NCI-H1930 (cell line): Measurements from ENCODE around the gene SUN3.
"Not testable (repeated sequence)": the region's sequence is repeated elsewhere in the genome, so short reads cannot be mapped to it uniquely, and the experiment has no call there.

Source experiments
- DNase-seq, 2 experiments: peaks; one replicate each; lab custom pipeline; 2025; lab: John Stamatoyannopoulos, UW

The SUN3 gene

DNA sequence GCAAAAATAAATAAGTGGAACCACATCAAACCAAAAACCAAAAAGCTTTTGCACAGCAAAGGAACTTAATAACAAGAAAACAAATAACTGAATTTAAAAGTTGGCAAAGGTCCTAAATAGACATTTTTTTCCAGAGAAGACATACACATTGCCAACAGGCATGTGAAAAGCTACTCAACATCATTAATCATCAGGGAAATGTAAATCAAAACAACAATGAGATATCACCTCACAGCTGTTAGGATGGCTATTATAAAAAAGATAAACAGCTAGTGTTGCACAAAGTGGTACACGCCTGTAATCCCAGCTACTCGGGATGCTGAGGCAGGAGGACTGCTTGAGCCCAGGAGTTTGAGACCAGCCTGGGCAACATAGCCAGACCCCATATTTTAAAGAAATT is 2.2 kb upstream of the SUN3 start:
- DNase-seq = no peak

DNA sequence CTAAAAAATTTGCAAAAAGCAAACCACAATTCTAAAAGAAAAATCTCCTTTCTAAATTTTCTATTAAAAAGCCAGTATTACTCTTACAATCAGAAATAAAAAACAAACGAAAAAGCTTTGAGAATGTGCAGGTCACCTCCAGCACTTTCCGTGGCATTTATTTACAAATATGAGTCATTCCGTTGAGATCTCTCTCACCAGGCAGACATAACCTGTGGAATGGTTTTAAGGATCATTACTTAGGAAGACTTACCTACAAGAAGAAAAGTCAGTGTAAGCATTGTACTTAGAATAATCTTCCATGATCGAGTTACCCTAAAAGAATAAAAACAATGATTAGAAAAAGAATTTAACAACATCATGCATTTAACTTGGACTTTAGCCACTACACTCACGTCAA is 3.3 kb downstream of the SUN3 start:
- DNase-seq = no peak

DNA sequence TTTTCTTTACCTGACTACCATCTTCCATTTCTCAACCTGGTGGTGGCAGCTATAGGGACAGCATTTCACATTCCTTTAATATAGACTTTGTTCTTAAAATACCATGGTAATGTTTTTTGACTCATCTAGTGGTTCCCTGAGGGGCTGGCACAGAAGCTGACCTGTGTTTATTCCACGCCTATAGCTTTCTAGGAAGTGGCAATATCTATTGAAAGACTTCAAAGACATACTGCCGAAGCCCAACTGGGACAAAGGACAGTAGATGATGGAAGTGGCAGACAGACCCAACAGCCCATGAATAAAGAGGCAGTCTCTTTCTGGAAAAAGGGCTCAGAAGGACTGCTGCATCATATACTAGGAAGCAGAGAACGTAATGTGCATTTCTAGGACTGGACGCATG is 11.2 kb downstream of the SUN3 start:
- no peak for DNase-seq

DNA sequence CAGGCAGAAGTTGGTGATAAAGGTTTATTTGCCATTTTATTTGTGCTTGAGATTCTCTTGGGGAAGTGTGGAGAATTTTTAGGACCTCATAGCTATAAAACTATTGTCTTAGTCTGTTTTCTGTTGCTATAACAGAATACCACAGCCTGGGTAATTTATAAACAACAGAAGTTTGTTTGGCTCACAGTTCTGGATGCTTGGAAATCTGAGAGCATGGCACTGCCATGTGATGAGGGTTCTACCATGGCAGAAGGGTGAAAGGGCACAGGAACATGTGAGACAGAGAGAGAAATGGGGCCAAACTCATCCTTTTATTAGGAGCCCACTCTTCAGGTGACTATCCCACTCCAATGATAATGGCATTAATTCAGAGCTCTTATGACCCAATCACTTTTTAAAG is 12.3 kb downstream of the SUN3 start:
- no peak for DNase-seq

DNA sequence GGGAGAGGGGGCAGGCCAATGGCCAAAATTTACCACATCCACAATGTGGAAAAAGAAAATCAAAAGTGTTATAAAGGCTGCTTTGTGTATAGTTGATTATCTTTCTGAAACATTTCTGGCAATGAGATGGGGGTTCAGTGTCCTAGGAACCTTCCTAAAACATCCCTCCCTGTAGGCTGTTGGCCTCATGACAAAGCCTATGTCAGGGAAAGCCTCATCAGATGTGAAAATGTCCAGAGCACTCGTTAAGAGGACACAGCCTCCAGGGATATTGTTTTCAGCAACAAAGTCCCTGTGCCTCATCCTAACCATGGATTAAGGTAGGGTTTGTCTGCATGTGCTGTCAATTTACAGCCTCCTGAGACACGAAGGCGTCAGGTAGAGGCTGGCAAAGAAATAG is 17.0 kb downstream of the SUN3 start:
- DNase-seq = no peak

DNA sequence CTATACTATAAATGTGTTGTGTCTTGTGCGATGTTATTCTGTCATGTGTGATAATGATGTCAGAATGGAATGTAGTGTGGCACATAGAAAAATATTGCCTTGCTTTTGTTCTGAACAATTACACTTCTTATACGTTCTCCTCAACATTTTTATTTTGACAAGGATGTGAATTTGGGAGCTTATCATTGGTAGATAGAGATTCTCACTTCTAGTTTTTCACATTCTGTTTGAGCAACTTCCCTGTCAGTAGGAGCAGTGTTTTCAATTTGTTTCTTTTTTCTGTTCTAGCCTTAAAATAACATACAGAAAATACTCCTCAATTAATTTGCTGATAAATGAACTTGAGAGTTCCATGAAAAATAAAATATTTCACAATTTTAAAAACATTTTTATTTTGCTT is 17.6 kb downstream of the SUN3 start:
- no peak for DNase-seq

DNA sequence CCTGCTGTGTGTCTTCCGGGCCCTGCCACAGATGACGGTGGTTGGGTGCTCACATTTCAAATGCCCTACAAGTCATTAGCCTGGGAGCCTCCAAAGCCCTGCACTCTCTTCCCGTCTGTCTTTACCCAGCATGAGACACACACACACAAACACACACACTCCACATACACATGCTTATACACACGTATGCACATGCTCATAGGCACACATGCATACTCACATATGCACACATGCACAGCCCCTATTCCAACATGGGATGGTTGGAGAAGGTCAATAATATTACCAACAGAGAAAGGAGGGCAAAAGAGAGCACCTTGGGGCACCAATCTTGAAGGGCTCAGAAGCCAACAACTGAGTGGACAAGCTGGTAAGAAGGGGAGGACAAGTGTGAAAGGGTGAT is 19.0 kb downstream of the SUN3 start:
- no peak for DNase-seq

DNA sequence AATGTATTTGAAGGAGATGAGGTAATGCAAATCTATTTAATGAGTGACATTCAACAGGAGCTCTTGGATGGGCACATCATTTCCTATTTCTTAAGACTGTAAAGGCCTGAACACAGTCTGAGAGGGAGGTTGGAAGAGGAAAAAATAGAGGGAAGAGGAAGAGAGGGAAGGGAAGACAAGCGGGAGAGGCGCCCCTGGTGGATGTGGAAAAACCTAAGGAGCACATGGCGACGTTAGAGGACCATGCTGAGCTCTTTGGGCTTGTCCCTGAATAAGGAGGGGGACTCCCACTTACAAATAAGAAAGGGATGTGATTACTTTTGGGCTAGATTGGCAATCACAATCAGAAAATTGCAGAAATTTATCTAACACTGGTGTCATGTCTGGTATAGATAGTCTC is 19.6 kb downstream of the SUN3 start:
- no peak for DNase-seq

DNA sequence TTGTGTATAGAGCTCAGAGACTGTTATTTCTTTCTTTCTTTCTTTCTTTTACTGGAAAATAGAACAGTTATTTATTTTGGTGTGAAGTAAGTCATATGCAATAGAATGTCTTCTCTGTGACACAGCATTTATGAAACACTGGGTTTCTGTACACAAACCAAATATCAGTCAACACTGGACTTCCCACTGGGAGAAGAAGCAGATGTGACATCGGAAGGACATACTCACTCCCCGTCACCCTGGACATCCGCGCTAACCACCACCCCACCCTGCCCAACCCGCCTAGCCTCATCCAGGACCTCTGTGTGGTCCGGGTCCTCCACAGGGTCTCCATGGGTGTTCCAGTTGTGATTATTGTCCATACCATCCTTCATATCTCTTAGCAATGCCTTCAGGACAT is 22.0 kb downstream of the SUN3 start:
- DNase-seq = no peak

DNA sequence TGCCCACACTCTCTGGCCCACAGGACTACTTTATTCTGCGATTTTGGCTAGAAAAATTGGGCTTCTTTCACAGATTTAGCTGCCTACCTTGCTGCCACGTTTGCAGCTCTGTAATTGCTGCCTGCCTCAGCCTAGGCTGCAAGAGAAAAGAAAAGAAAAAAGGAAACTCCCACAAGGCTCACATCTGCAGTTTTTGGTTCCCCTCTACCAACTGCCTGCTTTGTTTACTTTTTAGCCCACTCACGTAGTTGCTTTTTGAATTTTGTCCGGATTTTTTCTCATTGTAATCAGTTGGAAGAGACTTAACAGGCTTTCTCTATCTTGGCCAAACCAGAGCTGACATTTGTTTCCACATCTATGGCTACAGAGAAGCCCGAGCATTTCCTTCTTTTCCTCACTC is 24.3 kb downstream of the SUN3 start:
- DNase-seq = no peak

DNA sequence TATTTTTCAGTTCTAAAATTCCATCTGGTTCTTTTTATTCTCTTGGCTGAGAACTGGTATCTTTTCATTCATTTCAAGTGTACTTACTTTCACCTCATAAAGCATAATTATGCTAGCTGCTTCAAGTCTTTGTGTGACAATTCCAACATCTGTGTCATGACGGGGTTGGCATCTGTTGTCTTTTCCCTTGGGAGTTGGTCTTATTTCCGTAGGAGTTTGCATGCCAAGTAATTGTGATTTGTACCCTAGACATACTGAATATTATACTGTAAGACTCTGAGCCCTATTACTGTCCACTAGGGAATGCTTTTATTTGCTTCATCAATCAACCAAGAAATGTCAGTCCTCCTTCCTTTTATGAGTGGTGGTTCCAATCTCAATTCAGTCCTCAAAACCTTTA is 24.9 kb downstream of the SUN3 start:
- no peak for DNase-seq

DNA sequence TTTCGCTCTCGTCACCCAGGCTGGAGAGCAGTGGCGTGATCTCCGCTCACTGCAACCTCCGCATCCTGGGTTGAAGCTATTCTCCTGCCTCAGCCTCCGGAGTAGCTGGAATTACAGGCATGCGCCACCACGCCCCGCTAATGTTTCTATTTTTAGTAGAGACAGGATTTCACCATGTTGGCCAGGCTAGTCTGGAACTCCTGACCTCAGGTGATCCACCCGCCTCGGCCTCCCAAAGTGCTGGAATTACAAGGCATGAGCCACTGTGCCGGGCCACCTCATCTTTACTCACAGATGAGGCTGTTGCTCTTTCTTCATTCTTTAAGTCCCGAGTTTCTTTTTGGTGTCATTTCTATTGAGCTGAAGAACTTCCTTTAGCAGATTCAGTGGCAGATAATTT is 28.7 kb downstream of the SUN3 start:
- DNase-seq = not testable (repeated sequence)

DNA sequence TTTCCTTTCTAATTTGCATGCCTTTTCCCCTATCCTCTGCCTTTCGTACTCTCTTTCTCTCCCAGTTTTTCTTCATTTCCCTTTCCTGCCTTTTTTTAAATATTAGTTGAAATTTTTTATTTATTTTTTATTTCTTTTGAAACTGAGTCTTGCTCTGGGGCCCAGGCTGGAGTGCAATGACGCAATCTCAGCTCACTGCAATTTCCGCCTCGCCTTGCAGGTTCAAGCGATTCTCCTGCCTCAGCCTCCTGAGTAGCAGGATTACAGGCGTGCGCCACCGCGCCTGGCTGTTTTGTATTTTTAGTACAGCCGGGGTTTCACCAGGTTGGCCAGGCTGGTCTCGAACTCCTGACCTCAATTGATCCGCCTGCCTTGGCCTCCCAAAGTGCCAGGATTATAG is 29.5 kb downstream of the SUN3 start:
- peak in 1 of 2 experiments; percentile 0 for DNase-seq

DNA sequence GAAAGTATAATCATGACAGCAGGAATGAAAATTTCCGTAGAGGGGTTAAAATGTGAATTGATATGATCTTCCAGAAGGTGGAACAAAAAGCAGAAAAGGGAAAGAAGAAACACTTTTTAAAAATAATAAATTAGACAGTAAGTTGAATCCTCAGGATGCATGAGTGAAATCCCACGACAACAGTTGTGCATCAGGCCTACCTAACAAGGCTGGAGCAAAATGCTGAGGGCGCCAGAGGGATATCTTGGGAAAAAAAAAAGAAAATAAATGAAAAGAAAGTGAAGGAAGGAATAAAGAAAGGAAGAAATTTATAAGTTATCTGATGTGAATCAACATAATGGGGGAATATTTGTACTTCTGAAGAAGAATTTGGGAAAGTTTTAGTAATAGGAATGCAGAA is 36.5 kb downstream of the SUN3 start:
- DNase-seq = no peak

DNA sequence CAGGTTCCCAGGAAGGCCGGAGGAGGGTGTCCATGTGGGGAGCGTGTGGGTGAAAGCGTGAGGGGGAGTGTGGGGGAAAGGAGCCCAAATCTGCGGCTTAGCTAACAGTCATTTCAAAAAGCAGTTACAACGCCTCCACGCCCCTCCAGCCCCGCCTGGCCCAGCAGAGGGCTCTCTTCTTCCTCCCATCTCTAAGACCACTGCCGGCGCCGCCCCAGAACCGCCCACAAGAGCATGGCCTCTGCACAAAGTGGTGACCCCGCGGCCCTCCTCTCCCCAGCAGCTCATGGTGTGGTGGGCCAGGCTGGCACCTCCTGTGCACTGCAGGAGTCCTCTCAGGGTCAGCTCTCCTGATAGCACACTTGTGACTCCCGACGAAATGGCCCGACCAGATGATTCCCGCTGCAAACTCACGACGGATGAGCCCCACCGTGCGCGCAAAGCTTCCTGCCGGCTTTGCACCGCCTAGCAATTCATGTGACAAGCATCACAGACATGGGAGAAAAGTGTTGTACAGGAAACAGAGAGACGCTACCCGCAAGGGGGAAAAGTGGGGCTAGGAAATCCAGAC is 37.1 kb downstream of the SUN3 start:
- DNase-seq = peak; percentile 80 to 85

DNA sequence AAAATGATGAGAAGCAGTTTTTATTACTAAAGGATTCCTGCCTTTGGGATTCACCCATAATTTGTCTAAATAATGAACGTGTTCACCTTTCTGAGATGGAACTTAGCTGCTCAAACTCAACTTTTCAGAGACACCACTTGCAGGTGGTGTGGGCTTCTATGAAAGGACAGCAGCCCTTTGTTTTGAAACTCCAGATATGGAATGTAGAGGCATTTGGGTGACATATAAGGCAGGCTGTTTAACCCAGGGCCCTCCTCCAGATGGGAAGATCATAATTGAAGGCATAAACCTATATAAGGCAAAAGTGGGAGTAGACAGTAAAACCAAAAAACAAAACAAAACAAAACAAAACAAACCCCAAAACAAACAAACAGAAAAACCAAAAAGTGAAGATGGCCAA is 37.6 kb downstream of the SUN3 start:
- no peak for DNase-seq

DNA sequence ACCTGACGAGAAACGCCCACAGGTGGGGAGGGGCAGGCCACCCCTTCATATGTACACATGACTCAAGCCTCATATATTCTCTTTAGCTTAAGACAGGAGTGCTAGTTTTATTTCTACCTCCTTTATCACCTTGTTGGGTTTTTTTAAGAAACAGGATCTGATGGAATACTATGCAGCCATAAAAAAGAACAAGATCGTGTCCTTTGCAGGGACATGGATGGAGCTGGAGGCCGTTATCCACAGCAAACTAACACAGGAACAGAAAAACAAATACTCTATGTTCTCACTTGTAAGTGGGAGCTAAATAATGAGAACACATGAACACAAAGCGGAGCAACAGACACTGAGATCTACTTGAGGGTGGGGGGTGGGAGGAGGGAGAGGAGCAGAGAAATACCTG is 38.3 kb downstream of the SUN3 start:
- DNase-seq = no peak

DNA sequence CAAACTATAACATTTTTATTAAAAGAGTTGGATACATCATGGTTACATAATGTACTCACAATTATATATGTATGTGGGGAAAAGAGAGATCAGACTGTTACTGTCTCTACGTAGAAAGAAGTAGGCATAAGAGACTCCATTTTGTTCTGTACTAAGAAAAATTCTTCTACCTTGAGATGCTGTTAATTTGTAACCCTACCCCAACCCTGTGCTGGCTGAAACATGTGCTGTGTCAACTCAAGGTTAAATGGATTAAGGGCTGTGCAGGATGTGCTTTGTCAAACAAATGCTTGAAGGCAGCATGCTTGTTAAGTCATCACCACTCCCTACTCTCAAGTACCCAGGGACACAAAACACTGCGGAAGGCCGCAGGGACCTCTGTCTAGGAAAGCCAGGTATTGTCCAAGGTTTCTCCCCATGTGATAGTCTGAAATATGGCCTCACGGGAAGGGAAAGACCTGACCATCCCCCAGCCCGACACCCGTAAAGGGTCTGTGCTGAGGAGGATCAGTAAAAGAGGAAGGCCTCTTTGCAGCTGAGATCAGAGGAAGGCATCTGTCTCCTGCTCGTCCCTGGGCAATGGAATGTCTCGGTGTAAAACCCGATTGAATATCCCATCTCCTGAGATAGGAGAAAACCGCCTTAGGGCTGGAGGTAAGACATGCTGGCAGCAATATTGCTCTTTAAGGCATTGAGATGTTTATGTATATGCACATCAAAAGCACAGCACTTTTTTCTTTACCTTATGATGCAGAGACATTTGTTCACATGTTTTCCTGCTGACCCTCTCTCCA is 39.1 kb downstream of the SUN3 start:
- not testable (repeated sequence) for DNase-seq

DNA sequence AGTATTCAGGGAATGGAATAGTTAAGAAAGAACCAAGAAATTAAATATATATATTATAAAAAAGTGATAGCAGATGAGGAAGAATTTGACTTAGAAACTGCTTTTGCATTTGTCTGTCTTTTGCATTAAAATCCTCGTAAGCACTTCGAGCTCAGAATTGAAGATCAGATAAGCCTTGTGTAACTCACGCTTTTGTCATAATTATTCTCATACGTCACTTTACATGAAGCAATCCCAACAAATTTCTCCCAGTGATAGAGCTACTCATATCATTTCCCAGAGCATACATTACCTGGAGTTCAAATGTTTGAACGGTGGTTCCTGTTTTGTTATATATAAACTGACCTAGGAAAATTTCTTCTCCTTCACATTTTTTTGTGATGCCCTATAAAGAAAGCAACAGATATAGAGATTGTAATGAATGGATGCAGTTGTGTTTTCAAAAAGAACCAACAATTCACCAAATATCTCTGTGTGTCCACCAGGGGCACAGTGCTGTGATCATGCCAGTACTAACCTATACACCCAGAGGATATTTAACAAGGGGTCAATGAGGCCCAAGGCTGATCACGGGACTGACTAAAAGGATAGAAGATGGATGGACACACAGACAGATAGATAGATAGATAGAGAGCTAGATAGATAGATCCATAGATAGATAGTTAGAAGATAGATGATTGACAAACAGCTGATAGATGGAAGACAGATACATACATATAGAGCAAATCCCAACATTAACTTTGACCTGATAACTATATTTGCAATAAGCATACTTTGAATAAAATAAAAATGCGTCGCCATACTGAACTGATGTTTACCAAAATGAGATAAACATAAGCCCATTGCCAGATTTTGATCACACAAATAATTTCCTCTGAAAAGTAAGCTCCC is 40.2 kb downstream of the SUN3 start:
- no peak for DNase-seq

DNA sequence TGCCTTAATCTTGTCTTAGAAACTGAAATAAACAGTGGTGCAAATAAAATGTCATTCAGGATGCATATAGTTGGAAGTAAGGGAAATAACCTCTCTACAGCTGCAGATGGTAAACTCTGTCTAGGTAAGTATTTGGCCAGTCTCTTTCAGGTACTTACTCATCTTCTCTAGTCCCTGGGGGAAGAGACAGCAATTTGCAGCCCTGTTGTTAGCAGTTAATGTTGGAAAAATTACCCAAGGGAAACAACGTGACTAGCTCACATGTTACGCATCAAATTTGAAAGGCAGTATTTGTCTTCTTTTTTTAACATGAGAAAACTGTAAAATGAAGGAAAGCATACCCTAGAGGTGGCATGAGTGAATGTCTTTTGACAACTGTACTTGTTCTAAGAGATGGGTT is 46.3 kb downstream of the SUN3 start:
- peak; percentile 31 to 81 for DNase-seq

DNA sequence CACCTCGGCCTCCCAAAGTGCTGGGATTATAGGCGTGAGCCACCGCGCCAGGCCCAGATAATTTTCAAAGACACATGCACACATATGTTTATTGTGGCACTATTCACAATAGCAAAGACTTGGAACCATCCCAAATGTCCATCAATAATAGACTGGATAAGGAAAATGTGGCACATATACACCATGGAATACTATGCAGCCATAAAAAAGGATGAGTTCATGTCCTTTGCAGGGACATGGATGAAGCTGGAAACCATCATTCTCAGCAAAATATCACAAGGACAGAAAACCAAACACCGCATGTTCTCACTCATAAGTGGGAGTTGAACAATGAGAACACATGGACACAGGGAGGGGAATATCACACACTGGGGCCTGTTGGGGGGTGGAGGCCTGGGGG is 48.3 kb downstream of the SUN3 start:
- not testable (repeated sequence) for DNase-seq

DNA sequence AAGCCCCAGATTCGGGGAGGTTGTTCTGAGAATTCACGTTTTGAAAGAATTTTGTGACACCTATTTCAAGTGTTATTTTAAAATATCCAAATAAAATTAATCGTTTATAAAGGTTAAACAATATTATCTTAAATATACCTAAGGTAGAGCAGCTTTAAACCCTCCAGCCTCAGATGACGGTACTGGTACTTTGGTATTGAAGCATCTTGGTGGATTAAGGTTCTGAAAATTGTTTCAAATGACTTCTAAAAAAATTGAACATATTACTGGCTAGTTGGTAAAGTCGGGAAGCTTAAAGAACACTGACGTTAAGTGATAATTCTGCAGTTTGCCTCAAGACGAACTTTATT is 49.1 kb downstream of the SUN3 start:
- no peak for DNase-seq

DNA sequence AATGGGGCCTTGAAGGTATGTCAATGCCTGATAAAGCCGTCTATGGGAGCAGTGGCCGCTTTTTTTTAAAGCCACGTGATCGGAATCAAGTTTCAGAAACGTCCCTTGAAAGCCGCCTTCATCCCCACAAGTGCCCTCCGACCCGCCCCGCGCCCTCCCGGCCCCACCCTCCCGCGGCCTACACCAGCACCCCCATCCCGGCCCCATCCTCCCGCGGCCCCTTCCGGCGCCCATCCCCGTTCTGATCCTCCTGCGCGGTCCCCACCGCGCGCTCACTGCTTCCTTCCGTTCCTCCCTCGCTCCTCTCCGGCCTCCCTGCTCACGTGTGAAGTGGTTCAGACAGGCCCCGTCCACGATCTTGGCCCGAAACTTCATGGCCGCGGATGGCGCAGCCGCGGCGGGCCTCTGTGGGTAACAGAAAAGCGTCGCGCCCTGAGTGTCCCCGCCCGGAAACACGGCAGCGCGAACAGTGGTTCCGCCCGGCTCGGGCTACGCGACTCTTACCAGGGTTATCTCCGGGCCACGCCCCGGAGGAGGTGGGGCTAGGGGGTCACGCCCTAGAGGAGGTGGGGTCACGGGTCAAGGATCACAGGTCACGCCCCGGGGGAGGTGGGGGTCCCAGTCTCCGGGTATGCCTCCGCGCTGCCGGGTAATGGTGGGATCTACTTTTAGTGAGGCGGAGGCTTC is 49.6 kb downstream of the SUN3 start, which contains the start of gene HUS1:
TSS of gene HUS1 (minus strand) at position 471 of the 687 bp plus-strand sequence. CDS start at position 375, 96 bp downstream.
- DNase-seq = peak; percentile 87 to 93
